K562 (cell line): ENCODE data around the gene C4orf36. TPM values are rescaled to one million over a fixed set of nuclear protein-coding genes. Genes with fewer than 3 reads are reported as not detected.
A peak's percentile ranks its signal among the peaks of the same experiment; 100 is the strongest.

ENCODE experiments used
- CREBBP ChIP-seq: IDR thresholded peaks from one replicate; pipeline ENCODE4 v1.6.1; 2012; ENCODE audit warnings: low read depth, mild to moderate bottlenecking, control low read depth, inconsistent platforms, low read length
- CTBP1 ChIP-seq: fragments of 450-650 bp; IDR thresholded peaks from 2 replicates; pipeline ENCODE4 v1.6.1; 2016; ENCODE audit warnings: borderline replicate concordance
- DACH1 ChIP-seq: fragments of 450-650 bp; IDR thresholded peaks from 2 replicates; pipeline ENCODE4 v1.6.1; 2018; ENCODE audit not compliant: partially characterized antibody
- E2F8 ChIP-seq: fragments of 450-650 bp; IDR thresholded peaks from 2 replicates; pipeline ENCODE4 v1.7.1; 2018; ENCODE audit warnings: mild to moderate bottlenecking, low read depth; ENCODE audit not compliant: partially characterized antibody
- ETS1 ChIP-seq: conservative IDR thresholded peaks from 2 replicates; pipeline ENCODE4 v1.6.1; 2011; ENCODE audit warnings: low read depth, mild to moderate bottlenecking, low read length; ENCODE audit not compliant: control insufficient read depth
- FOXM1 ChIP-seq, 2 experiments: fragments of 450-650 bp in 1 of 2; sonication (generic) in 1 of 2; formaldehyde crosslinking in 1 of 2; IDR thresholded peaks; 2 replicates each; pipeline versions ENCODE4 v1.6.1 to v1.9.0; 2017 to 2022; ENCODE audit warnings: low read depth in 2 of 2, mild to moderate bottlenecking in 2 of 2, missing genetic modification reagents in 1 of 2, moderate library complexity in 1 of 2
- GABPB1 ChIP-seq: sonication (generic); formaldehyde crosslinking; IDR thresholded peaks from 2 replicates; pipeline ENCODE4 v1.8.0; 2022; ENCODE audit warnings: mild to moderate bottlenecking, missing genetic modification reagents
- HMGXB4 ChIP-seq: sonication (generic); formaldehyde crosslinking; IDR thresholded peaks from 2 replicates; pipeline ENCODE4 v1.8.1; 2023; ENCODE audit warnings: mild to moderate bottlenecking, missing genetic modification reagents
- NCOR1 ChIP-seq: fragments of 450-650 bp; IDR thresholded peaks from 2 replicates; pipeline ENCODE4 v1.6.1; 2016; ENCODE audit warnings: mild to moderate bottlenecking, moderate library complexity
- NONO ChIP-seq, 2 experiments: fragments of 200-400 bp in 1 of 2; fragments of 450-650 bp in 1 of 2; formaldehyde crosslinking in 1 of 2; IDR thresholded peaks; 2 replicates each; pipeline ENCODE4 v1.6.1; 2017; ENCODE audit warnings: low read depth in 2 of 2, mild to moderate bottlenecking in 2 of 2, moderate library complexity in 2 of 2, low read length in 1 of 2
- POLR2G ChIP-seq: fragments of 200-400 bp; formaldehyde crosslinking; IDR thresholded peaks from 2 replicates; pipeline ENCODE4 v1.6.1; 2017; ENCODE audit warnings: low read depth, mild to moderate bottlenecking, antibody characterized with exemption, low read length, moderate library complexity
- TBP ChIP-seq: optimal IDR thresholded peaks from 2 replicates; pipeline ENCODE3; 2011; ENCODE audit warnings: low read depth, low read length, improper control_type of control experiment
- ZBTB17 ChIP-seq: fragments of 450-650 bp; formaldehyde crosslinking; IDR thresholded peaks from 2 replicates; pipeline ENCODE4 v1.4.0; 2020; ENCODE audit warnings: mild to moderate bottlenecking
- ZBTB43 ChIP-seq: sonication (generic); formaldehyde crosslinking; IDR thresholded peaks from 2 replicates; pipeline ENCODE4 v1.8.0; 2023; ENCODE audit warnings: mild to moderate bottlenecking, missing genetic modification reagents
- ZNF347 ChIP-seq: fragments of 450-650 bp; formaldehyde crosslinking; IDR thresholded peaks from 2 replicates; pipeline ENCODE4 v1.4.0; 2020; ENCODE audit warnings: low read depth, mild to moderate bottlenecking, moderate library complexity
- ZNF431 ChIP-seq: sonication (generic); formaldehyde crosslinking; IDR thresholded peaks from 2 replicates; pipeline ENCODE4 v1.8.0; 2022; ENCODE audit warnings: mild to moderate bottlenecking, missing genetic modification reagents
- polyA plus RNA-seq, 8 experiments: library from polyadenylated mRNA; depleted of rRNA in 4 of 8; stranded (reverse) in 5 of 8; unstranded in 3 of 8; fragments of >200 nt; fragmentation: Nextera tagmentation in 2 of 8; fragmentation: Illumina TruSeq in 1 of 8; extraction: Ambion mirVana in 2 of 8; extraction: Trizol in 1 of 8; gene quantifications; 2 replicates each; pipeline versions ENCODE4 v1.2.1 to v1.2.3, GENCODE V29; 2011 to 2014; ENCODE audit warnings: inconsistent platforms in 1 of 8, missing spikeins in 1 of 8
- total RNA-seq, 7 experiments: library from RNA; depleted of rRNA in 6 of 7; stranded (reverse); fragments of >200 nt in 6 of 7; fragmentation: Illumina TruSeq in 2 of 7; extraction: Trizol in 2 of 7; gene quantifications; 2 replicates each; pipeline versions ENCODE4 v1.2.1 to v1.2.3, GENCODE V29; 2011 to 2021; ENCODE audit warnings: low replicate concordance in 1 of 7

Gene C4orf36
- total and polyA plus RNA-seq, 9 of the 15 experiments (the other 6 are each of a cell fraction or from before 2014, with no cell fraction given): 0.14 to 0.45 (median 0.20) TPM; not detected in 5

- no peak for TF ChIP-seq HMGXB4 (CRISPR knock-in tag)
- TF ChIP-seq GABPB1: peak; percentile 73
- peak; percentile 27 for TF ChIP-seq E2F8
- no peak for TF ChIP-seq CREBBP
- peak; percentile 72 for TF ChIP-seq TBP
- TF ChIP-seq FOXM1 (IDR thresholded peaks at IDR 0.05; ENCODE audit: low read depth): no peak
- TF ChIP-seq FOXM1 (CRISPR knock-in tag; IDR thresholded peaks at IDR 0.05; ENCODE audit: low read depth): no peak
- no peak for TF ChIP-seq ZNF347 (CRISPR knock-in tag)
- no peak; the same call in 1 of the 2 replicates for TF ChIP-seq ZBTB17 (CRISPR knock-in tag)
- TF ChIP-seq CTBP1: peak; percentile 99
- TF ChIP-seq ETS1: peak; percentile 20; the same call in 1 of the 2 replicates
- TF ChIP-seq ZNF431 (CRISPR knock-in tag): 0 out of 2 replicates have a peak, but pooled peaks have one; percentile 11
- peak; percentile 92 for TF ChIP-seq POLR2G
- peak; percentile 46 for TF ChIP-seq NCOR1
- peak; percentile 29 to 70; a peak in 2 of 4 replicates for TF ChIP-seq NONO (IDR thresholded peaks at IDR 0.05; ENCODE audit: low read depth in 2 of 2, low read length in 1 of 2)
- no peak for TF ChIP-seq DACH1
- 0 out of 2 replicates have a peak, but pooled peaks have one; percentile 57 for TF ChIP-seq ZBTB43
Observed at GRCh38 chr4:86934771-86935565, 42.7 kb upstream of the C4orf36 start, which contains the start of gene AFF1 (continued).
